ENCODE results near the gene PAIP2B. TPM values are rescaled to one million over a fixed set of nuclear protein-coding genes. Genes with fewer than 3 reads are reported as not detected.
A peak's percentile ranks its signal among the peaks of the same experiment; 100 is the strongest.

The PAIP2B gene, protein sequence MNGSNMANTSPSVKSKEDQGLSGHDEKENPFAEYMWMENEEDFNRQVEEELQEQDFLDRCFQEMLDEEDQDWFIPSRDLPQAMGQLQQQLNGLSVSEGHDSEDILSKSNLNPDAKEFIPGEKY
- 10 to 100 TPM; 21.5 to 34.5 (median 30.9) TPM for total RNA-seq
- 14.2 TPM for polyA plus RNA-seq
- long read RNA-seq, donor 1, full-length matches to known transcripts, result 3 of 10 reads
- long read RNA-seq, donor 1, partial matches to known transcripts, result 0 of 10 reads
- long read RNA-seq, donor 1, other reads (novel, unspliced or antisense), result 7 of 10 reads
- long read RNA-seq, donor 2, full-length matches to known transcripts, result 2 of 8 reads
- long read RNA-seq, donor 2, partial matches to known transcripts, result 0 of 8 reads
- long read RNA-seq, donor 2, other reads (novel, unspliced or antisense), result 6 of 8 reads
- long read RNA-seq, donor 3, full-length matches to known transcripts, result 7 of 12 reads
- long read RNA-seq, donor 3, partial matches to known transcripts, result 0 of 12 reads
- long read RNA-seq, donor 3, other reads (novel, unspliced or antisense), result 5 of 12 reads
- long read RNA-seq, donor 4, full-length matches to known transcripts, result 3 of 9 reads
- long read RNA-seq, donor 4, partial matches to known transcripts, result 0 of 9 reads
- long read RNA-seq, donor 4, other reads (novel, unspliced or antisense), result 6 of 9 reads

DNA sequence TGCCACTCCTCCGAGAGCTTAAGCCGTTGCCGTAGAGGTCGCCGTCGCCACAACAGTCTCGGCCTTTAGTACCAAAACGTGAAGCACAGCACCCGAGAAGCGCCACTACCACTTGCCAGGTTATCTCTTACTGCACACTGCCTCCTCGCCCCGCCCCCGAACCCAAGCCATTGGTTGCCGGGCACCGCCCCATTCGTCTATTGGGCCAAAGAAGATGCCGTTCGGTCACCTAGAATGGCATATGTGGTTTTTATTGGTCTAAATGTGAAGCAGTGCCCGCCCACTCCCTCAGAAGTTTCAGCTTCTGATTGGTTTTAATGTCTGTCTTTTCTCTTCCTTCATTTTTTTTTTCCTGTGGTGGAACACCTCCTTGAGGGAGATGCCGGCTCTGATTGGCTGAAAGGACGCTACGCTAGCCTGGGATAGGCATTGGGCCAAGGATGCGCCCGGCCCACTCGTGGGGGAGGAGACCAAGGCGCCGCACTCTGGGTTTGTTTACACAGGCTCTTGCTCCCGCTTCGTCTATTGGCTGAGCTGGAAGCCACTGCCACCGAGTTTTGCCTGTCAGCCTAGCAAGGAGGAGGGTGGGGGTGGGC, at the start of gene PAIP2B:
Gene PAIP2B, minus strand, starts transcription at position 139 of the 596 bp plus-strand sequence. CDS start 24,514 bp downstream, outside the sequence.
- under 1% methylated on average over 30 of the region's 30 CpGs for WGBS
- DNase-seq, result peak; percentile 99 to 100 (median 99)
- Histone ChIP-seq H3K27ac (ENCODE audit: low read length) (peak within 1 kb of the TSS; percentile 89), H3K27me3 (ENCODE audit: control insufficient read depth, insufficient read depth) (no peaks in the 10 kb centered on the region), H3K9me3 (ENCODE audit: control insufficient read depth, low read length) (no peaks in the 10 kb centered on the region), H3K4me1 (ENCODE audit: control insufficient read depth, insufficient read depth, low read length) (no peaks in the 10 kb centered on the region), H3K4me3 (ENCODE audit: low read length) (peak within 1 kb of the TSS; percentile 89)
- intact Hi-C loops (cut with DNase I), result loop anchor here in 1 of 4 donors (10.0 kb wide), 1 partner anchor 48 kb away; no protein-coding TSS in a partner anchor
- ATAC-seq, result peak; percentile 98

DNA sequence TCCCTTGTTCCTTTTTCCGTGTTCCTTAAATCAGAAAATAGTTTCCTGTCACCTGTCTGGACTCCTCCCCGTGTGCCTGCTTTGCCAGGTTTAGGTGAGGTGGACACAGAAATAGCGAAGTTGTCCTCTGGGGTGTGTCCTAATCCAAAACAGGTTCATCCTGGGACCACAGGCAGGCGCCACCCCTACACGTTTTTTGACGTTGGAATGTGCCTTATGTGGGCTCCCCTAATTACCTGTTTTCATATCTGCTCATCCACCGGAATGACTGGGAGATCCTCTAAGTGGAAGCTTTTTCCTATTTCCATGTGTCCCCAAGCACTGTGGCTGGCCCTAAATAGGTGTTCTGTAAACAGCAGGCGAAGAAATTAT, 49.0 kb upstream of the PAIP2B start:
- no peaks in the 10 kb centered on the region for H3K4me1 ChIP-seq (ENCODE audit: control insufficient read depth, insufficient read depth, low read length)

DNA sequence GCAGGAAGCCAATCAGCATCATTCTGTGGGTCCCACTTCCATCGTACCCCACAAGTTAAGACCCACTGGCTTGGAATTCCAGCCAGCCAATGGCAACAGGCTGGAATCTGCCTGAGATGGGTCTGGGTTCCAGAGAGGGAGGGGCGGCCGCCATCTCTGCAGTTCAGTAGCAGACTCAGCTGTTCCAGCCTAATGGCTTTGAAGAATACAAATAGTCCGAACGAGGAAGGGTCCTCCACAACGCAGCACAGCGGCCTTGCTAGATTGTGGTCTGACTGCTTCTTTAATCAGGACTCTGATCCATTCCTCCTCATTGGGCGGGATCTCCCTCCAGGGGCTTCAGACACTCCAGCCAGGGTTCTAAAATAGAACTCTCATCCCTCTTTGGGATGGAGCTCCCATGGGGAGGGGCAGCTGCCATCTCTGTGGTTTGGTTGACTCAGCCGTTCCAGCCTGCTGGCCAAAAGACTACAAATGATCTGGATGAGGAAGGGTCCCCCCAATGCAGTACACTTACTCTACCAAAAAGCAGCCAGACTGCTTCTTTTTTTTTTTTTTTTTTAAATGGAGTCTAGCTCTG, 42.7 kb upstream of the PAIP2B start:
- Histone ChIP-seq H3K4me1 (ENCODE audit: control insufficient read depth, insufficient read depth, low read length) (no peaks in the 10 kb centered on the region), H3K9me3 (ENCODE audit: control insufficient read depth, low read length) (no peaks in the 10 kb centered on the region), H3K4me3 (ENCODE audit: low read length) (no peak overlapping the region), H3K27me3 (ENCODE audit: control insufficient read depth, insufficient read depth) (no peaks in the 10 kb centered on the region), H3K27ac (ENCODE audit: low read length) (no peak overlapping the region)
- intact Hi-C loops (cut with DNase I), result loop anchor here in 1 of 4 donors (10.0 kb wide), 1 partner anchor 45 kb away; the partner anchor contains the start of gene PAIP2B
- DNase-seq, result no peak
- no peak for ATAC-seq
- 87% methylated on average over 9 of the region's 9 CpGs for WGBS

More for the DNA sequence above, 49.0 kb upstream of the PAIP2B start:
- intact Hi-C loops (cut with DNase I), result loop anchor here in 1 of 4 donors (10.0 kb wide), 1 partner anchor 51 kb away; the partner anchor contains the start of gene PAIP2B
- H3K27me3 ChIP-seq (ENCODE audit: control insufficient read depth, insufficient read depth), result no peaks in the 10 kb centered on the region
- peak overlapping the region; percentile 26 for H3K4me3 ChIP-seq (ENCODE audit: low read length)
- no peak for DNase-seq
- no peak overlapping the region for H3K27ac ChIP-seq (ENCODE audit: low read length)
- WGBS, result 46% methylated on average over 8 of the region's 8 CpGs
- ATAC-seq, result no peak
- no peaks in the 10 kb centered on the region for H3K9me3 ChIP-seq (ENCODE audit: control insufficient read depth, low read length)

DNA sequence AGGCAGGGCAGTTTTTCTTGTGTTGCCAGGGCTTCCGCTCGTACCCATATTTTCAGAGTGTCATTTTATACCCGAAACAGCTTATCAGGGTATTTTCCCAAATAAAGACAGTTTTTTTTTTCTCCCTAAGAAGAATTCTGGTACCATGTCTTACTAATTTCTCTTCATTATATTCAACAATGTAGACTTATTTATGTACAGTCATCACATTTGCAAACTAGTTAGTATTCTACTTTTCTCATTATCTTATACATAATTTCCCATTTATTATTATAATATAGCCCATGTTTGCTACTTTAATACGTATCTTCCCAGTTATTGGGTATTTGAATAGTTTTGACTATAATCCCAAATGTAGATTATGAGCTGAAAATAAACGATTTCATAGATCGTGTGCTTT, 36.5 kb upstream of the PAIP2B start:
- Histone ChIP-seq H3K4me3 (ENCODE audit: low read length) (no peak overlapping the region), H3K9me3 (ENCODE audit: control insufficient read depth, low read length) (no peaks in the 10 kb centered on the region), H3K4me1 (ENCODE audit: control insufficient read depth, insufficient read depth, low read length) (peaks cover 2% of the 10 kb centered on the region), H3K27ac (ENCODE audit: low read length) (no peak overlapping the region), H3K27me3 (ENCODE audit: control insufficient read depth, insufficient read depth) (no peaks in the 10 kb centered on the region)
- DNase-seq, result no peak
- ATAC-seq, result no peak
- intact Hi-C loops (cut with DNase I), result no loop called here
- 87% methylated on average over 6 of the region's 6 CpGs for WGBS

DNA sequence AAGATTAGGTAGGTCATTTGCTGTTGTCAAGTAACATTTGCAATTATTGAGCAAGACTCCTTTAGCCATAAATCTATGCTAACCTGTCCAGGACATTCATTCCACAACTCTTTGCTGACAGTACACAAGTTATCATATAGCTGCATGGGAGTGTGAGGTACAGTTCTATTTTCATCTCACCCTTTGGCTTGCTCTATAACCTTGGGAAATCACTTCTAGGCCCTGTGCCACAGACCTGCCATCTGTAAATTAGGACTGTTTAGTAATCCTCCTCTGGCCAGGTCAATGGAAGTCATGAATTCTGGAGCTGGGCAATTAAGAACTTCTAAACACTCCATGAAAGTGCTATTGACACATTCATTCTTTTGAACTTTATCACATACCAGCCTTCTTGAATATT, 34.6 kb upstream of the PAIP2B start:
- H3K27ac ChIP-seq (ENCODE audit: low read length), result no peak overlapping the region
- H3K4me3 ChIP-seq (ENCODE audit: low read length), result no peak overlapping the region
- peak; percentile 46 to 76 for ATAC-seq
- DNase-seq, result no peak
- H3K4me1 ChIP-seq (ENCODE audit: control insufficient read depth, insufficient read depth, low read length), result peaks cover 2% of the 10 kb centered on the region
- no peaks in the 10 kb centered on the region for H3K27me3 ChIP-seq (ENCODE audit: control insufficient read depth, insufficient read depth)
- no peaks in the 10 kb centered on the region for H3K9me3 ChIP-seq (ENCODE audit: control insufficient read depth, low read length)
- intact Hi-C loops (cut with DNase I), result no loop called here

DNA sequence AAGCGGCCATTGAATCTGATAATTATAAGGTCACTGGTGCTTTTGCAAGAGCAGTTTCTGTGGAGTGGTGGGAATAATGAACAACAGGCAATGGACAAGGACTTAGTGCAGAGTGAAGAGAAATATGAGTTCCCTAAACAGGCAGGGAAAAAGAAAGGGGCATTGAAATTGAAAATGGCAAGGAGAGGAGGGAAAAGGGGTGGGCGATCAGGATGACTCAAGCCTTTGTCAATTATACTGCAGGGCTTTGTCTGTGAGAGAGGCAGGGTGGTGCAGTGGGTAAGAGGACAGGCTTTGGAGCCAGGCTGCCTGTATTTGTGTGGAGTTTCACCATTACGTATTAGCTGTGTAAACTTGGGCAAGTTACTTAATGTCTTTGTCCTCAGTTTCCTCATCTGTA, 29.5 kb upstream of the PAIP2B start:
- WGBS, result 82% methylated on average over 3 of the region's 3 CpGs
- intact Hi-C loops (cut with DNase I), result no loop called here
- no peaks in the 10 kb centered on the region for H3K9me3 ChIP-seq (ENCODE audit: control insufficient read depth, low read length)
- H3K27me3 ChIP-seq (ENCODE audit: control insufficient read depth, insufficient read depth), result no peaks in the 10 kb centered on the region
- no peak overlapping the region for H3K27ac ChIP-seq (ENCODE audit: low read length)
- no peak for DNase-seq
- no peak for ATAC-seq
- no peak overlapping the region for H3K4me3 ChIP-seq (ENCODE audit: low read length)
- H3K4me1 ChIP-seq (ENCODE audit: control insufficient read depth, insufficient read depth, low read length), result no peaks in the 10 kb centered on the region

DNA sequence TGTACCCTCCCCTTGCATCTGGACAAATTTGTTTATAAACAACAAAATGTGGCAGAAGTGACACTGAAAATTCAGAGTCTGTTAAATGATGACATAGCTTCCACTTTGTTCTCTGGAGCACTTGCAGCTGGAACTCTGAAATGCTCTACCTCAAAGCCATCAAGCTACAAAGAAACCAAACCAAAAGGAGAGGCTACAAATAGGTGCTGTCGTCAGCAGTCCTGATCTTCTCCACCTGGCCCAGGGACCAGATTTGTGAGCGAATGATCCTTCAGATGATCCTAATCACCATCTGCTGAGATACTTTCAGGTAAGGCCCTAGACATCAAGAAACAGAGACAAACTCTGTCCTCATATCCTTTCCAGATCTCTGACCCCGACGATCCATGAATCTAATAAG, 27.9 kb upstream of the PAIP2B start:
- intact Hi-C loops (cut with DNase I), result no loop called here
- no peak overlapping the region for H3K27ac ChIP-seq (ENCODE audit: low read length)
- no peaks in the 10 kb centered on the region for H3K27me3 ChIP-seq (ENCODE audit: control insufficient read depth, insufficient read depth)
- WGBS, result 94% methylated on average over 4 of the region's 4 CpGs
- H3K4me3 ChIP-seq (ENCODE audit: low read length), result no peak overlapping the region
- H3K9me3 ChIP-seq (ENCODE audit: control insufficient read depth, low read length), result no peaks in the 10 kb centered on the region
- no peaks in the 10 kb centered on the region for H3K4me1 ChIP-seq (ENCODE audit: control insufficient read depth, insufficient read depth, low read length)
- no peak for ATAC-seq
- DNase-seq, result no peak

DNA sequence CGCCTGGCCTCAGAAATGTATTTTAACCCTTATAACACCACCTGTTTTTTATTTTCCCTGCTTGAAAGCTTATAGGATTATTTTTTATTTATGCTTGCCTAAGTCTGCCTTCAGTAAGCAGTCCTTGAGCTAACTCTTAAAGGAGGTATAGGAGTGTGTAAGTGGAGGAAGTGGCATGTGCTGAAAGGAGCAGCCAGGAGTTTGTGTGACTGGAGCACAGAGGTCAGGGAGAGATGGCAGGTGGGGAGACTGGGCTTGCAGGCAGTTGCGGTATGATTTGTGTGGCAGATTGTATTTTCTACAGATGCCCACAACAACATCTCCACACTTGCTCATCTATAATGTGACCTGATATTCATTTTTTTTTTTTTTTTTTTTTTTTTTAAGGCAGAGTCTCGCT, 27.2 kb upstream of the PAIP2B start:
- 93% methylated on average over 3 of the region's 3 CpGs for WGBS
- intact Hi-C loops (cut with DNase I), result no loop called here

DNA sequence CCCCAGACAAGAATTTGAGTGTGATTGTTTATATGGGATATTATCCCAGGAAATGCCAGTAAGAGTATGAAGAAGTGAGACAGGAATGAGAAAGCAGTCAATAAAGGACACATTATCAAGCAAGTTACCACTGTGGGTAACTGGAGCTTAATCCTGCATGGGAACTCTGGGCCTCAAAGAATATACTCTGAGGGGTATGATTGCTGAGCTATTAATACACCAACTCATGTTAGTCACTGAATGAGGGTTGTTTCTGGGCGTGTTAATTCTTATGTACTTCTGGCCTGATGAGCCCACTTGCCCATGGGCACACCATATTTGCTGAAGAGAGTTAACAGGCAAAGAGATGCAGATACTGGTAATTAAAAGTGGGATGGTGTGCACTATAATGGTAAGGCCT, 26.6 kb upstream of the PAIP2B start:
- WGBS, result 69% methylated on average over 1 of the region's 1 CpG
- H3K4me3 ChIP-seq (ENCODE audit: low read length), result no peak overlapping the region
- H3K9me3 ChIP-seq (ENCODE audit: control insufficient read depth, low read length), result no peaks in the 10 kb centered on the region
- no peak overlapping the region for H3K27ac ChIP-seq (ENCODE audit: low read length)
- DNase-seq, result no peak
- no peak for ATAC-seq
- H3K4me1 ChIP-seq (ENCODE audit: control insufficient read depth, insufficient read depth, low read length), result no peaks in the 10 kb centered on the region
- intact Hi-C loops (cut with DNase I), result no loop called here
- no peaks in the 10 kb centered on the region for H3K27me3 ChIP-seq (ENCODE audit: control insufficient read depth, insufficient read depth)

More for the DNA sequence above, 27.2 kb upstream of the PAIP2B start:
- Histone ChIP-seq H3K4me1 (ENCODE audit: control insufficient read depth, insufficient read depth, low read length) (no peaks in the 10 kb centered on the region), H3K27me3 (ENCODE audit: control insufficient read depth, insufficient read depth) (no peaks in the 10 kb centered on the region), H3K27ac (ENCODE audit: low read length) (no peak overlapping the region), H3K9me3 (ENCODE audit: control insufficient read depth, low read length) (no peaks in the 10 kb centered on the region), H3K4me3 (ENCODE audit: low read length) (no peak overlapping the region)
- no peak for DNase-seq
- no peak for ATAC-seq

DNA sequence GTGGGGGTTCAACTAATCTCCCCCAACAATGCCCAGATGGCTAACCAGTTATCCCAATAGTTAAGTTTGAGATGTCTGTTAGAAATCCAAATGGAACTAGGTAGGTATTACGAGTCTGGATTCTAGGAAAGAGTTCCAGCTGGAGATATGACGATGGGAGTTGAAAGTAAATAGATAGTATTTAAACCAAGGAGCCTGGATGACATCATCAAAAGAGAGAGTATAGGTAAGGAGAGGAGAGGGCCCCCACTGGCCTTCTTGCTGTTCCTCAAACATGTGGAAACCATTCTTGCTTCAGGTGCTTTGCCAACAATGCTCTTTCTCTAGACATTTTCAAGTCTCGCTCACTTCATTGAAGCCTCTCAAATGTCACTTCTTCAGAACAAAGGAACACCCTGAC, 26.0 kb upstream of the PAIP2B start:
- WGBS, result 88% methylated on average over 3 of the region's 3 CpGs
- intact Hi-C loops (cut with DNase I), result no loop called here
- Histone ChIP-seq H3K4me1 (ENCODE audit: control insufficient read depth, insufficient read depth, low read length) (no peaks in the 10 kb centered on the region), H3K27ac (ENCODE audit: low read length) (no peak overlapping the region), H3K9me3 (ENCODE audit: control insufficient read depth, low read length) (no peaks in the 10 kb centered on the region), H3K27me3 (ENCODE audit: control insufficient read depth, insufficient read depth) (no peaks in the 10 kb centered on the region), H3K4me3 (ENCODE audit: low read length) (no peak overlapping the region)
- ATAC-seq, result no peak
- no peak for DNase-seq

DNA sequence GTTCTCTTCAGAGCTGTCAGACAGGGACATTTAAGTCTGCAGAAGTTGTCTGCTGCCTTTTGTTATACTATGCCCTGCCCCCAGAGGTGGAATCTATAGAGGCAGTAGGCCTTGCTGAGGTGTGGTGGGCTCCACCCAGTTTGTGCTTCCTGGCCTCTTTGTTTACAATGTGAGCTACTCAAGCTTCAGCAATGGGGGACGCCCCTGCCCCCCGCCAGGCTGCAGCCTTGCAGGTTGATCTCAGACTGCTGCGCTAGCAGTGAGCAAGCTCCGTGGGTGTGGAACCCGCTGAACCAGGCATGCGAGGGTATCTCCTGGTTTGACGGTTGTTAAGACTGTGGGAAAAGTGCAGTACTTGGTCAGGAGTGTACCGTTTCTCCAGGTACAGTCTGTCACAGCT, 24.0 kb upstream of the PAIP2B start:
- intact Hi-C loops (cut with DNase I), result no loop called here
- Histone ChIP-seq H3K4me1 (ENCODE audit: control insufficient read depth, insufficient read depth, low read length) (no peaks in the 10 kb centered on the region), H3K27ac (ENCODE audit: low read length) (no peak overlapping the region), H3K9me3 (ENCODE audit: control insufficient read depth, low read length) (no peaks in the 10 kb centered on the region), H3K4me3 (ENCODE audit: low read length) (no peak overlapping the region), H3K27me3 (ENCODE audit: control insufficient read depth, insufficient read depth) (no peaks in the 10 kb centered on the region)
- ATAC-seq (no peak), DNase-seq (no peak)
- WGBS, result 94% methylated on average over 8 of the region's 8 CpGs
